GM18520 (cell line): ENCODE data around the gene TNFAIP1.

Experiments
- ATAC-seq: cut with Tn5 transposase; IDR thresholded peaks from one replicate; pipeline ENCODE4 v1.9.1; 2021; ENCODE audit not compliant: unreplicated experiment

The TNFAIP1 gene

GRCh38 chr17:28344435-28344901 lies 8.9 kb downstream of the TNFAIP1 start:
- ATAC-seq: no peak

- no peak for ATAC-seq
These were observed 10.0 kb downstream of the TNFAIP1 start for GRCh38 chr17:28345419-28346198.

- ATAC-seq: no peak
These were observed 10.6 kb downstream of the TNFAIP1 start for GRCh38 chr17:28346199-28346580.

GRCh38 chr17:28346746-28347246 lies 11.2 kb downstream of the TNFAIP1 start:
- no peak for ATAC-seq

DNA sequence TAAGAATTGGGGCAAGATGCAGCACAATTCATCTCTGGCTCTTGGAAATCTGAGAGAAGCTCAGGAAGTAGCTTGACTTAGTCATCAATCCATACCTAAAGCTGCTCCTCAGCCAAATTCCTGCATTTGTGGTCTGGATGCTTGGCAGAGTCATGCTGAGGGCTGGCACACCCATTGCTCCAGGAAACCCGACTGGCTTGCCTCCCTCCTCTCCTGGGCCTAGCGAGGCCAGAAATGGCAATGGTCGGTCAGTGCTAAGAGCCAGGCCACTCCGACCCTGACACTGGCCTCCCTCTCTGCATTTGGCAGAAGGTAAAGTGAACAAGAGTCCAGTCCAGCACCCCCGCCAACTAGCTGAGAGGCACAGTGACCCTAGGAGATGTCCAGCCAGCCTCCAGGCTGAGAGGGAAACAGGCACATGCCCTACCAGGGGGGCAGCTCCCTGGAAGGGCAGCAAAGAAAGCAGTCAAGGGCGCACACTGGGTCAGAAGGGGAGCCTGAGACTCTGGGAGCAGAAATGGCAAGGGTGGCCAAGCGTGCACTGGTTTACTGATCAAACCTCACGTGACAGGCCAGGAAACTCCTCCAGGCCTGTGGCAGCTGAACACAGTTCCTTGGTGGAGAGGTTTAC lies 11.8 kb downstream of the TNFAIP1 start:
- no peak for ATAC-seq

DNA sequence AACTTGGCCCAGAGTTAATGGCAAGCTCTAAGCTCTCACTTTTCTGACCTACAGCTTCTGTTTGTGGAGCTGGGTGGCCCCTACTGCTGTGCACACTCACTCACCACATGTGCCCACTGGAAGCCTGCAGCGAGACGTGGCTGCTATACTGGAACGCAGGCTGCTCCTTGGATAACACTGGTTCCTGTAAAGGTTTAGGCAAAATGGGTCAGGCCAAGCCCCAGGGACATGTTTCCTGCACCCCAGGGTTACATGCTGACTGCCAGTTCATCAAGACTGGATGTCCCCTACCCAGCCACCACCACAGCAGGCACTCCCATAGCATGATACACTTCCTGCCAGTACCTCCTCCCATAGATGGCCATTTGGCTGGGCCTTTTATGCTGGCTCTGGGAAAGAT lies 13.4 kb downstream of the TNFAIP1 start:
- ATAC-seq: no peak

- ATAC-seq: no peak
These were observed 14.7 kb downstream of the TNFAIP1 start for GRCh38 chr17:28350271-28350670.

DNA sequence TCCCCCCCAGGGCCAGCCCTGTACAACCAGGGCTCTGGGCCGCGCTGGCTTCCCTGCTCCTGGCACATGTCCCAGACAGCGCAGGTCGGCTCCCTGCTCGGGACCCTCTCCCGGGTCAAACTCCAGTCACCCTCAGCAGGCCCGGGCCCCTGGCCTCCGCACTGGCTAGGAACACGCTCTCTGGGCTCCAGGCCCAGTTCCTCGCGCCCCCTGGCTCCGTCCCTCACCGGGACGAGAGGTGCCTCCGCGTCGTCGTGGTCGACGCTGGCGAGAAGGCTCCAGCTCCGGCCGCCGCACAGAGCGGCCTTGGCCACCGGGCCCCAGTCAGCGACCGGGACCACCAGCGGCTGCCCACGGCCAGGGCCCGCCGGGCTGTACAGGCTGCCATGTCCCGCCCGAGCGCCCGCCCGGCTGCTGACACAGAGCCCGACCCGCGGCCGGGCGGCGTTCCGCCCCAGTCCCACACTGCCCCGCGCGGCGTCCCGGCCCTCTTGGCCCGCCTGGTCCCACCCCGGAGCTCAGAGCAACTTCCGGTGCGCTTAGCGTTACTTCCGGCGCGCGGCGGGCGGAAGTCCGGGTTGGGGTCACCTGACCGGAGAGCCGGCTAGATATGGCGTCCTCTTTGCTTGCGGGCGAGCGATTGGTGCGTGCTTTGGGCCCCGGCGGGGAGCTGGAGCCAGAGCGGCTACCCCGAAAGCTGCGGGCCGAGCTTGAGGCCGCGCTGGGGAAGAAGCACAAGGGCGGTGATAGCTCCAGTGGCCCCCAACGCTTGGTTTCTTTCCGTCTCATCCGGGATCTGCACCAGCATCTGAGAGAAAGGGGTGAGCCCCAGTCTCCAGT lies 21.7 kb downstream of the TNFAIP1 start, which contains the start of gene POLDIP2:
POLDIP2 (minus strand) TSS at position 467 of the 840 bp plus-strand sequence; CDS start at position 388, 79 bp downstream.
- ATAC-seq: peak; percentile 90

GRCh38 chr17:28357901-28358197 lies 22.3 kb downstream of the TNFAIP1 start:
- ATAC-seq: no peak

- ATAC-seq: no peak
These were observed 27.6 kb downstream of the TNFAIP1 start for GRCh38 chr17:28363186-28363585.

DNA sequence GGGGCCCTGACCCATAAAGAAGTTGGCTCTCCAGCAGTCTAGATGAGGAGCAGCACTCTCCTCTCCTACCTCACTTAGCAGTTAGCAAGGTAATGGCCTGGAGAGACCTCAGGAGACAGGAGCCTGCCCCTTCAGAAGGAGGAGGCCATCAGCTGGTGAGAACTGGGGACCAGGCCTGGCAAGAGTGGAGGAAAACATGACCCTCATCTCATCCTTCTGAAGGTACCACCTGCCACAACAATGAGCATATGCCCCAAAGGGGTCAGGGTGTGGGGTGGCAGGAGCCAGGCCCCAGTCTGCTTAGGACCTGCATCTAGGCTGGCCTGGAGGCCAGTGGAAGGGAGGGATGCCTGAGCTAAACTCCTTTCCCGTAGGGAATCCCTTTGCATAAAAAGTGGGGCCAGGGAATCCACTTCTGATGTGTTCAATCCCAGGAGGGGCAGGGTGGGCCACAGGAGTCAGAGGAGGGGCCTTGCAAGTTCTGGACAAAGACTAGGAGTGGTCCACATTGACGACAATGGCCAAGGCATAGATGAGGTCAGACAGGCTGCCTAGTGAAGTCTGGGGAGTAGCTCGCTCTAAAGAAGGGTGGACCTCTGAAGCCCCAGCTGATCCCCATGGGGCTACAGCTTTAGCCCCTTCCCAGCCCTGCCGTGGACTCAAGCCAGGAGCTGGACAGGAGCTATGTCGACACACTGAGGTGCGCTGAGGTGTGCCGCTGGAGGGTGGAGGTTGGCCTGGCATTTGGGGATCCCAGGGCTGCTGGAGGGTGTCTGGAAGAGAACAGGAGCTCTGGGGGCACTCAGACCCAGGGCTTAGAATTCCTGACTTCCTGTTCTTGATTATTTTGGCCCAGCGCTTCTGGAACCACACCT lies 28.5 kb downstream of the TNFAIP1 start:
- ATAC-seq: no peak

GRCh38 chr17:28364665-28365363 lies 29.3 kb downstream of the TNFAIP1 start, which contains the start of gene SEBOX:
Gene SEBOX (minus strand): TSS chr17:28365199. CDS start chr17:28365151, 48 bp downstream.
- no peak for ATAC-seq

DNA sequence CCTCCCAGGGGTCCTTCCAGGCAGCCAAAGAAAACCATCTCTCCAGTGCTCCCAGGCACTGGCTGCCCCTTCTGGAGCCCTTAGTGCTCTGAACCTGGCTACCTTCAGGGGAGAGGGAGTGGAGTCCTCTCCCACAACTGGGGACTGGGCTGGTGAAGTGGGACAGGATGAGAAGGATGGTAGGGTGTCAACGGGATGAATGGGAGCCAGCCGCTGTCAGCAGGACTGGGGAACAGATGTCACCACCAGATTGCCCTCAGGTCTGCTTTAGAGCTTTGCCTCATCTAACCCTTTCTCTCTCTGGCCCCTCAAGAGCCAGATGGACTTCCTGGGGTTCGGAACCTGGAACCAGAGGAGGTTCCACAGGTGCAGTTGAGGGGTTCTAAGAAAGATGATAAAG lies 29.9 kb downstream of the TNFAIP1 start:
- no peak for ATAC-seq

DNA sequence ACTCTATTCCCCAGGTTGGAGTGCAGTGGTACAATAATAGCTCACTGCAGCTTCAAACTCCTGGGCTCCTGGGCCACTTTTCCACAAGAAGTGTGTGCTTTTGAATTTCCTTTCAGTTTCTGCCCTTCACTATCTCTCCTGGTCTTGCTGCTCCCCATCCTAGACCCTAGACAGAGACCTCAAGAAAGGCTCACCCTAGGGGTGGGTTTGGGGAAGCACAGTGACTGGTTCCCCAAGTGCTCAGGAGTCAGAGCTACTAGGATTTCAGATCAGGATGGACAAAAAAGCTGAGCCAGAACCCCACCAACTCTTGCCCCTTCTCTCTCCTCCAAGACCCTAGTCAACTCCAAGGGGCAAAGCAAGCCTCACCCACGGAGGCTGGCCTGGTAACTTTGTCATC lies 31.0 kb downstream of the TNFAIP1 start:
- no peak for ATAC-seq

GRCh38 chr17:28367641-28368305 lies 32.2 kb downstream of the TNFAIP1 start:
- no peak for ATAC-seq

DNA sequence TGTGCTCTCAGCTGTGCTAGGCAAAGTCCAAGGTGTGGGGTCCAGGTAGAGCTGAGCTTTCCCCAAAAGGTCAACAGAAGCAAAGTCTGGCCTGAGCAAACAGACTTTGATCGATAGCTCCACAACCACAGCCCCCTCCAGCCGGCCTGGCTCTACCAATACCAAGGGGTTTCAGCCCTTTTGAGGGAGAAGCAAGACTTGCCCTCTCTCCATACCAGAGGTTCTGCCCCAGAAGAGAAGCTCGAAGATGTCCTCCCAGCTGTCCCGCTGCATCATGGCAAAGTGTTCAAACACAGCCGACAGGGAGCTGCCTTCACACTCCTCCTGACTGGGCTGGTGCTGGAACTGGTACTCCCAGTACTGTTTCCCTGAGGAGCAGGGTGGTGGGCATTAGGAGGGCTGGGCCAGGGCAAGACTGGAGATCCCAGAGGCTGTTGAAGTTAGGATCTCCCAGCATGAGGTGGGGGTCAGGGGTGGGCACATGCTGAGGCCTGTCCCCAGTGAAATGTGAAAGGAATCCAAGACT lies 32.8 kb downstream of the TNFAIP1 start:
- ATAC-seq: no peak

GRCh38 chr17:28368915-28369683 lies 33.5 kb downstream of the TNFAIP1 start:
- ATAC-seq: no peak

- no peak for ATAC-seq
These were observed 34.1 kb downstream of the TNFAIP1 start for GRCh38 chr17:28369684-28370034.
